Thyroid gland (tissue), 4 donors: ENCODE results near the gene PAPPA2.

Experiments
- CTCF ChIP-seq, 6 experiments: fragments of 200-600 bp in 3 of 6; fragments of 450-650 bp in 3 of 6; sonication (generic) in 3 of 6; IDR thresholded peaks; one replicate each; pipeline ENCODE4 v1.5.1; 2016 to 2019; ENCODE audit warnings: antibody characterized with exemption in 6 of 6, mild to moderate bottlenecking in 2 of 6, inconsistent platforms in 1 of 6, moderate library complexity in 1 of 6
- POLR2A ChIP-seq, 2 donors: fragments of 450-650 bp; IDR thresholded peaks; one replicate each; pipeline ENCODE4 v1.6.1; 2017; ENCODE audit warnings: antibody characterized with exemption in 2 of 2, mild to moderate bottlenecking in 2 of 2, moderate library complexity in 1 of 2

- TF ChIP-seq POLR2A (IDR thresholded peaks at IDR 0.05) (no peak), CTCF (IDR thresholded peaks at IDR 0.05) (no peak)
Measured at GRCh38 chr1:176617881-176618280, 154.9 kb downstream of the PAPPA2 start.
